ENCODE measurements around the gene VAMP8.
"Not testable (repeated sequence)": the region's sequence is repeated elsewhere in the genome, so short reads cannot be mapped to it uniquely, and the experiment has no call there.

Gene VAMP8

DNA sequence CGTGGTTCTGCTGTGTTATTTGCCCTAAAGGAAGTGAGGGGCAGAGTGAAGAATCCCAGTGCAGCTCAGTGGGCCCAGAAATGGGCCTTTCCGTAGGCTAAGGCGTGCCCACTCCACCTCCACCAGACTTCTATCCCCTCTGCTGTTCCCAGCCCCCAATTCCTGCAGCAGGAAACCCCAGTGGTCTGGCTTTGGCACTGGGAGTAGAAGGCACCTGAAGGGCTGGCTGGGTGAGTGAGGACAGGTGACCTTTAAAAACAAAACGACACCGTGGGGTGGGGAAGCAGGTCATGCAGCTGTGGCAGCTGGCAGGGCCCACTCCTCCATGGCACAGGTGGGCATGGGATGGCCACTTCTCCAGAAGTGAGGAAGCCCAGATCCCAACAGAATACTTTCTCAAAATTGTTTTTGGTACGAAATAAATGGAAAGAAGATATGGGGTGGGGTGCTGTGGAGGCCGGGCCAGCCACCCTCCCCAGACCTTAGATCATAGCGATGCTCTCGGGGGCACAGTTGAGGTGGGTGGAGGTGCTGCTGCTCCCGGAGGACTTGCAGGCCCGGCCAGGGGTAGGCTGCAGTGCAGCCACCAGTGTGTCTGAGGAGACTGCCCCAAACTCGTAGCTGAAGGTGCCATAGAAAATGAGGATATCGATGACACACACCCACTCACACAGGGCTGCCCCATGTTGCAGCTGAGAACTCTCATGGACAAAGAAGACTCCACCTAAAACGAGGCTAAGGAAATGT lies 21.4 kb downstream of the VAMP8 start:
- DNase-seq (ENCODE audit: low read depth) = no peak

DNA sequence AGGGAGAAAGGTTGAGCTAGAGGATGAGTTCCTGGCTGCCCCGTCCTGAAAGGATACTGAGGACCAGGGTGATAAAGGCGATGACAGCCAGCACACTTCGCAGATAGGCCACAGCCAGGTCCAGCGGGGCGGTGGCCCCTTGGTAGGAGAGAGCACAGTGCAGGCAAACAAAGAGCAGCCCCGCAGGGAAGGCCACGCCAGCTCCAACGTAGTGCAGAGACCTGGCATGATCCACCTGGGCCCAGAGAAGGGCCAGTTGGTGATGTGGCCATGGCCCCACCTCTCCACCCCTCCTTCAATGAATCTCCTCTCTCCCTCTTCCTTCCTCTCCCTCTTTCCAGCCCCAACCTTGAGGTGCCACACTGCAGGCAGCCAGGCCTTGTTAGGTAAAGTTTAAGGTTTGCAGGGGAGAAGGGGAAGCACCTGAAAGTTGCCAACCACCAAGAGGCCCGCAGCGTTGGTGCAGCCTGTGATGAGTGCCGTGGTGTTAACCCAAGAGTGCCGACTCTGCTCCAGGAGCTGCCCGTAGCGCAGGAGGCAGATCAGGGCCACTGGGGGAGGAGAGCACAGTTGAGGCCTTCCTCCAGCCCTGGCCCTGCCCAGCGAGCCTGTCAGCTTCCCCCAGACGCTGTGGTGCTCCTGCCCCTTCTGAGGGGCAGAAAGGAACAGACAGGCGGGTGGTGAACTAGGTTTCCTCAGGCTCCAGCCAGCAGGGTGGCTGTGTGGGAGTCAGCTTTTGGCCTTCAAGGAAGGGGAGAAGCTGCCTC lies 22.3 kb downstream of the VAMP8 start:
- DNase-seq (ENCODE audit: low read depth) = no peak

DNA sequence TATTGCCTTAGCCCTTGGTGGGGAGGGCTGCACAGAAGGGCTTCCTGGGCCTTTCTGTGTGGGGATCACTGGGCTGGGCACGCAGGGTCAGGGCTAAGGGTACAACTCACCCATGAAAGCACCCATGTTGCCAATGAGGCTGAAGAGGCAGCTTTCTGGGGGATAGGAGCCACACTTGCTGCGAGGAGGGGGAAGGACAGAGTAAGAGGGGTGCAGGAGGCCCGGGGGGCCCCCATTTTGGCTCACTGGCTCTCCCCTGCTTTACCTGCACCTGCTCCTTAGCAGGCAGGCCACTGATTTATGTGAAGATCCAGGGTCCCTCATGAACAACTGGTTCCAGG lies 22.8 kb downstream of the VAMP8 start:
- DNase-seq (ENCODE audit: low read depth) = no peak

DNA sequence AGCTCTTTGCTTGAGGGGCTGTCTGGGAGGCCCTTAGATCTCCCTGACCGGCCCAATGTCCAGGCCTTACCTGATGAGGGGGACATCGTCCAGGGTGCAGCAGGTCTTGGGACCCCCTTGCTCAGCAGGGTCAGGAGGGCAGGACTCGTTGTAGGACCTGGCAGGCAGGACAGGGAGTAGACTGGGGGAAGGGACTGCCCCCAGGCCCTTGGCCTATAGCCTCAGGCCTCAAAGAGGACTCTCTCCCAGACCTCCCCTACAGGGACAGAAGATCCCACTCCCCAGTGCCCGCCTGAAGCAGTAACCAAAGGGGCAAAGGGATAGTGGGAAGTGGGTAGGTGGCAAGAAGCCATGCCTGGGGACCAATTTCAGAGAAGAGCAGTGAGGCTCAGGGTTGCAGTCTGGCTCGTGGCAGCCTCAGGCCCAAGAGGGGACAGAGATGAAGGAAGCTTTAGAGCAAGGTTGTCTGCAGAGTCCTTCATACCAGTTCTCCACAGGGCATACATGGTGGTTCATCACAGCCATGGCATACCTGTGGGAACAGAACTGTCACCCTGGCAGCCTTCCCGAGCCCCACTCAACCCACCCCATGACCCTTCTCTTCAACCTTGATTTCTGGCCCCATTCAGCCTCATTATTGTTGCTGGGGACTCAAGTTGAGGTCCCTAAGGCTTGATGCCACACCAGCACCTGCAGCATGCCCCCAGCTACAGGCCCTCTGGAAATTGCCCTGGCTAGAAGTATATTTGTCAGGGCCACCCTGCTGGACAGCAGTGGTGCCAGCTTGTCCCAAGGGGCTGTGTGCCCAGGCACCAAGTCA lies 23.8 kb downstream of the VAMP8 start:
- DNase-seq (ENCODE audit: low read depth) = no peak

DNA sequence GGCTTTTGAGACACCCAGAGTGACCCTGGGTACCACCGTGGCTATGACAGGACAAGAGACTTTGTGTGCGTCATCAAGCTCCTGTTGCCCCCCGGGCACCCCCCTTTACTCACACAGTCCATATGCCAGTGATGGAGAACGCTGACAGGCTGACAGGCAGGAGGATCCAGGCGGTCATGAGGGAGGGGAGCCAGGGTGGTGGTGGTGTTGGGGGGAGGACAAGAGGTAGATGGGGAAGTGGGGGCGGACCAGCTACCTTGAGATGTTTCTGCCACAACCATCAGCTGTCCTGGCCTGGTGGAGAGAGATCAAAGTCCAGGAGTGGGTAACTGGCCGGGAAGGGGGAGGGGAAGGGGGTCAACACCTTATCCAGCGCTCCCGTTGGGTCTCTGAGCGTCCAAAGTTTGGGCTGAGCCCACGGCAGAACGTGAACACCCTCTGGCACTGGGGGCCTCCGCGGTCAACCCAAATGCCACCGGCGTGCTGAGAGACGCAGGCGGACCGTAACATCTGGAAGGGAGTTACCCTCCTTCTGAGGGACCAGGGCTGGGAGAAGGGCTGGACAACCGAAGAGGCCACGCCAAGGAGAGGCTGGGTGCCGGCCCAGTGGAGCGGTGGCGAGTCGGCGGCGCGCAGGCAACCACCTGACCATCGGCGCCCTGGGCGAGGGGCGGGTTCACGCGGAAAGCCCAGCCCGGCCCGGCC lies 24.5 kb downstream of the VAMP8 start:
- DNase-seq (ENCODE audit: low read depth) = no peak

DNA sequence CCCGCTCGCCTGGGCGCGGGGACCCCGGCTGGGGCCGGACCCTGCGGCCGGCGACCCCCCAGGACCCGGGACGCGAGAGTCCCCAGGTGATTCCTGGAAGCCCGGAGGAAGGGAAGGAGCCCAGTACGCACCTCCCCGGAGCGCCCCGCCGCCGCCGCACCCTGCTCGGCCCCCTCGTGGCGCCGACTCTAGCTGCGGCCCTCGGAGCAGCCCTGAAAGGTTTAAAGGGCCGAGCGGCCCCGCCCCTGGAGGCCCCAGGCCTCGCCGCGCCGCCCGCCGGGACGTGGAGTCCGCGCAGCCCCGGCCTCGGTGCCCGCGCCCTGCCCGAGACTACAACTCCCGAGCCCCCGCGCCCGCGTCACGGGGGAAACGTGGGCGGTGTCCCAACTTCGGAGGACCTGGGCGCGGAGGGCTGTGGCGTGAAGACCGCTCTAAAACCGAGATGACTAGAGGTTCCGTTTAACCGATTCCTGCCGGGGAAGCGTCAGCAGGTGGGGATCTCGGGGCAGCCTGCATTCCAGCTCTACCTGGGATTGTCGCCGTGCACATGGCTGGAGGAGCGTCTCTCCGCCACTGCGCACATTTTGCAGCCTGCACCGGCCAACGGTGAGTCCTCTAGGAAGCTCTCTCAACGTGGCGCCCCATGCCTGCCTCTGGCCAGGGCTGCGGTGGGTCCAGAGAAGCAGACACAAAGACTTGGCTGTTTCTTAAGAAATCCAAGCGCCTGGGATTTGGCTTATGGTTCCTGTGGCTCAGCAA lies 25.3 kb downstream of the VAMP8 start, which contains the start of gene TMEM150A:
Gene TMEM150A (minus strand): TSS at position 223 of the 759 bp plus-strand sequence. CDS start 750 bp downstream, outside the sequence.
- DNase-seq (ENCODE audit: low read depth) = peak; percentile 82

DNA sequence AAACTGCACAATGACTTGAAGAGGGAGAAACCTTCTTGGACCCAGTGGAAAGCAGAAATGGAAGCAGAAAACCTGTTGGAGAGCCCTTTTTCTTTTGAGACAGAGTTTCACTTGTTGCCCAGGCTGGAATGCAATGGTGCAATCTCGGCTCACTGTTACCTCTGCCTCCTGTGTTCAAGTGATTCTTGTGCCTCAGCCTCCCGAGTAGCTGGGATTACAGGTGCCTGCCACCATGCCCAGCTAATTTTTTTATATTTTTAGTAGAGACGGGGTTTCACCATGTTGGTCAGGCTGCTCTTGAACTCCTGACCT lies 26.7 kb downstream of the VAMP8 start:
- not testable (repeated sequence) for DNase-seq (ENCODE audit: low read depth)

DNA sequence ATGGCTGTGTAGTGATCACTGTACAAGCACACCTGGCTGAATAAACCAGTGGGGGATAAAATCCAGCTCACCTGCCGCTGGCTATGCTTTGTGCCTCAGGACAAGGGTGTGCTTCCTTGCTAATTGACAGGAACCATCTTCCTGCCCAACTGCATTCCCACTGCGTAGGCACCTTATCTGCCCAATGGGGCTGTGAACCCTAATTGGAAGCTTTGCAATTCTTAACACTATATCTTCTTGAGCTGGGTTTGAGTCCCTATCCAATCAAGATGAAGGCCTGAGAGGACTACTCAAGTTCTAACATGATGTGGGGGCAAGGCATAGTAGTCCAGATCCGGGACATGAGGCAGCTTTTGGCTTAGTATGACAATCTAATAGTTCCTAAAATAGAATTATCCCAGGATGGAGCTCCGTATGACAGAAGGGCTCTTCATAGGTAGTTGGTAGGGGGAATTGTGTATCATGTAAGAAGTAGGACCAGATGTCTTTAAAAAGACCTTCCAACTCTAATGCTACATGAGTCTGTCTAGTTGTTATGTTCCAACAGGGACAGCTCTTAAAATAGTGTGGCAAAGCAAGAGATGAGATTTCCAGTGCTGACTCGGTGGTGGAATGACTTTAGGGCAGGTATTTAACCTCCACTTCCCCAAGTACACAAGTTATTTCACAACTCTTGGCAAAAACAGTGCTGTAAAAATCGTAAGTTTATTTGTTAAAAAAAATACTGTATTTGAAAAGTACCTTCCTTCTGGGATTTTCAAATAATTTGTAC lies 27.4 kb downstream of the VAMP8 start:
- no peak for DNase-seq (ENCODE audit: low read depth)

DNA sequence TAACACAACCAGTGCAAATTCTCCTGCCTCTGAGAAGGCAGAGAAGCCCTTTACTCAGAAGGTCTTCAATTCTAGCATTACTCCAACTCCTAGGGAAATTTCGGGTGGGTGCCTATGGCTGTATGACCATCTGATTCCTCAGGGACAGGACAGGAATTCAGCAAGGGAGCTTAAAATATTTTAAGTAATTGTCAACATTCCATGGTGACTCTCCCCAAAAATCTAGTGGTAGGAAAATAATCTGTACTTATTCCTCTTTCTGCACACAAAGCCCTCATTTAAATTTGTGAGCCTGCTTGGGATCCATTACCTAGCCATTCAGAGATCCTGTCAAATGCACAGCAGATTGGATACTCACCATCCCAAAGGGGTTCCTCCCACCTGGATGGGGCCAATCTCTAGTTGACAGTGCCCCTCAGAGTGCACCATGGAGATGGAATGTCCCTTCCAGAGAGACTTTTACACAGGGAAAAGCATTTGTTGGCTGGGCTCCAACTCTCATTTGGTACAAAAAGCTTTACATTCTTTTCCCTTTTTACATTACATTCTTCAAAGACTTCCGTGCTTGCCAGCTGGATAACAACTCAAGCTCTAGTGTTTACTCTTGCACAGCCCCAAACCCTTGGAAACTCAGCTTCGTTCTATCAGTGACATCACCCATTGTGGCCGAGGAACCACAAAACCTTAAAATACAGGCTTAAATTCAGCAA lies 28.2 kb downstream of the VAMP8 start:
- no peak for DNase-seq (ENCODE audit: low read depth)

DNA sequence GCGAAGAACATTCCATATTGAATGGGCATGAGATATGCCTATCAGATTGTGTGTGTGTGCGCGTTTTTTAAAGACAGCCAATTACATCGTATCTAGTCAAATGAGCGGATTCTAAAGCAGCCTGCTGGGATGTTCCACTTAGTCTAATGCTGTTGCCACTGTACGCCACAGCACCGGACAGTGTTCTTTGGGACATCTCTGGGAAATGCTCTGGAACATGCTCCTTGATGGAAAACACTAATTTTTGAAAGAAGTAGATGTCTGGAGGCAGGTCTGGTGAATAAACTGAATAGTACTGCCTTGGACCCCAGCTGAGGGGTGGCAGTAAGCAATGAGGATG lies 28.7 kb downstream of the VAMP8 start:
- no peak for DNase-seq (ENCODE audit: low read depth)

DNA sequence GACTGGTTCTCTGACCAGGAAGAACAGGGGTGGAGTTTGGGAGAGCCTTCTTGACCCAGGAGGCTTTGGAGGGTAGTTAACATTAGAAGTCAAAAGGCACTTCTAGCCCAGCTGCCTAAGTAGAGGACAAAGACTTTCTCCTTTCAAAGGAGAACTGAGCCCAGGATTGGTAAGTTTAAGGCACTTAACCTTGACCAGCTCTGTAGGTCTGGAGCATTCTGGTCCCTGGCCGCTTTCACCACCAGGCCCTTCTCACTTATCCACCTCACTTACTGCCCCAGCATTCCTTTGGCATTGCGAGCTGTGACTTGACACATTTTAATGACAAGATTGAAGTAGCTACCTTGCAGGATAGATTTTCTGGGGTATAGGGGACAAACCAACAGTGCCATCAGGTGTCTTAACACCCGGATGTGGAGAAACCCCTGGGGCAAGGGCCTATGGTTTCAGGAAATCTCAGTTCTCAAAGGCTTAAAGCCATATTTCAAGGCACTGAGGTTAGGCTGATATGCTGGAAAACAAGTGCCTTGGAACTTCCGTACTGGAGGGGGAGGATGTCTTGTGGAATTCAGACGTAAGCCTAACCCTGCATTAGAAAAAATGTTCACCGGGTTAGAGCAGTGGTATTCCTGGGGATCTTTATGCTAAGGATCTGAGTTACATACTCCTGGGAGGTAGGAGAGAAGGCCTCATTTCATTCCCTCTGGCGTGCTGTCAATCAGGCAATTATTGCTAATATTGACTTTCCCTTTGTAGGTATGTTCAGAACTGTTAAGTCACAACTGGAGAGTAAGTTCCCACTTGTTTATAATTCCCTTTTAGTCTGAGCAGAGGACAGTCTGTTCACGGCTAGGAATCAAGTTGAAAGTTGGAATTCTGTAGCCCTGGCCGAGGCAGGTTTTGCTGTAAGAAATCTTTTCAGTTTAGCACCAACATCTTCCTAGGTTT lies 30.2 kb downstream of the VAMP8 start:
- DNase-seq (ENCODE audit: low read depth) = no peak

DNA sequence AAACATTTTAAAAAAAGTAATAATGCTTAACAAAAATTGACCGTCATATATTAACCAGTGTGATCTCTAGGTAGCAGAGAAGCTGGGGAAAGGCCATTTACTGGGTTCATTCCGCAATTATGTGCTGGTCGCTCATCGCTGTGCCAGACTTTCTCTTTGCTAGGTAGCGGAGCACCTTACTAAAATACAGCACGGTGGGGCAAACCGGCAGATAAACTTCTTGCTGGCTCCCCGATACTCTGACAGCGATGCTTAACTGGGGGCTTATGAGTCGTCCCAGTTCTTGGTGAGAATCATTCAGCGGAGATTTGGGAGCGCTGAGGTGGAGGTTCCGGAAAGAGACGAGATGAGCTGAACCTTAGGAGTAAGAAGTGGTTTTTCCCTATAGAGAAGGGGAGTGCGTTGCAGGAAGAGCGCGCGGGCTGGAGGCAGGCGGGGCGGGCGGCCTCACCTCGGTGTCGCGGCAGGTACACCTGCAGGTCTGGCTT lies 33.9 kb downstream of the VAMP8 start:
- DNase-seq (ENCODE audit: low read depth) = no peak

DNA sequence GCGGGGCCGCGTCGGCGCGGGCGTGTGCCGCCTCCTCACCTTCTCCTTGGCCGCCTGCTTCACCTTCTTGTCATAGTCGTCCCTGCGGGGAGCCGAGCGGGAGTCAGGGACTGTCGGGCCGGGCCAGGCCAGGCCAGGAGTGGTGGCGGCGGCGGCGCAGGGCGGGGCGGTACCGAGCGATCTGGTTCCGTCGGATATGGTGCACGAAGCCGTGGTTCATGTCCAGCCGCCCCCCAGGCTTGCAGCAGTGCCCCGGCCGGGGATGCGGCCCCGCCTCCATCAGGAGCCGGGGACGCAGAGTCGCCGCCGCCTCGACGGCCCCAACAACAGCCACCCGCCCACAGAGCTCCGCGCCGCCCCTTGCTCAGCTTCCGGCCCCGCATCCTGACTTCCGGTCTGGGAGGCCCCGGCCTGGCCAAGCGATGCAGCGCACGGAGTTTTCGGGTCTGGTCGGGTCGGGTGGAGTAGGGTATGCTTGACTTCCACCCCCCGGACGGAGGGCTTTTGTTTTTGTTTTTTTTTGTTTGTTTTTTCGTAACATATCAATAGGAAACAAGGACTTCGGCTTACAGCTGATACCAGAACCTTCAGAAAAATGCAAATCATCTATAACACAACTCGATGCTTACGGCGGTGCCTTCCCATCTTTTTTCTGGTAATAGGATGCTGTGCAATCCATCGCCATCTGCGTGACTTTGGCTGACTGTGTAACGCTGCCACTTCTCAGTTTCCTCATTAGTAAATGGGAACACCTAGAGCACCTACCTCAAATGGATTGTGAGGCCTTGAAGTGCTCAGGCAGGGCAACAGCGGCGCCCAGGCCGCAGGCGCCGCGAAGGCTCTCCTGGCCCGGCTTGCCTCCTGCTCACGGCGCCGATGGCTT lies 34.6 kb downstream of the VAMP8 start, which contains the start of gene C2orf68:
Gene C2orf68 (minus strand): TSS at position 362 of the 883 bp plus-strand sequence. CDS start 82 bp downstream, at position 280.
- DNase-seq (ENCODE audit: low read depth) = peak; percentile 79

DNA sequence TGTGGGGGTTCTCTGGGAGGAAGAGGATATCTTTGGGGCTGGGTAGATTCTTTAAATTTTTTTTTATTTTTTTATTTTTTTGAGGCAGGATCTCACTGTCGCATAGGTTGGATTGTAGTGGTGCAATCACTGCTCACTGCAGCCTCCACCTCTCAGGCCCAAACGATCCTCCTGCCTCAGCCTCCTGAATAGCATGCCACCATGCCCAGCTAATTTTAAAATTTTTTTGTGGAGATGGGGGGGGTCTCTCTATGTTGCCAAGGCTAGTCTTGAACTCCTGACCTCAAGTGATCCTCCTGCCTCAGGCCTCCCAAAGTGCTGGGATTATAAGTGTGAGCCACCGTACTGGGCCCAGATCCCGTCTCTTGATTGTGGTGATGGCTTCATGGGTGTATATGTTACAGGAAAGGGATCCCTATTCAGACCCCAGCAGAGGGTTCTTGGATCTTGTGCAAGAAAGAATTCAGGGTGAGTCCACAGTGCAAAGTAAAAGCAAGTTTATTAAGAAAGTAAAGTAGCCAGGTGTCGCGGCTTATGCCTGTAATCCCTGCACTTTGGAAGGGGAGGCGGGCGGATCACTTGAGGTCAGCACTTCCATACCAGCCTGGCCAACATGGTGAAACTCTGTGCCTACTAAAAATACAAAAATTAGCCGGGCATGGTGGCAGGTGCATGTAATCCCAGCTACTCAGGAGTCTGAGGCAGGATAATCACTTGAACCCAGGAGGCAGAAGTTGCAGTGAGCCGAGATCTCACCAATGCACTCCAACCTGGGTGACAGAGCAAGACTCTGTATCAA lies 36.5 kb downstream of the VAMP8 start:
- DNase-seq (ENCODE audit: low read depth) = no peak

DNA sequence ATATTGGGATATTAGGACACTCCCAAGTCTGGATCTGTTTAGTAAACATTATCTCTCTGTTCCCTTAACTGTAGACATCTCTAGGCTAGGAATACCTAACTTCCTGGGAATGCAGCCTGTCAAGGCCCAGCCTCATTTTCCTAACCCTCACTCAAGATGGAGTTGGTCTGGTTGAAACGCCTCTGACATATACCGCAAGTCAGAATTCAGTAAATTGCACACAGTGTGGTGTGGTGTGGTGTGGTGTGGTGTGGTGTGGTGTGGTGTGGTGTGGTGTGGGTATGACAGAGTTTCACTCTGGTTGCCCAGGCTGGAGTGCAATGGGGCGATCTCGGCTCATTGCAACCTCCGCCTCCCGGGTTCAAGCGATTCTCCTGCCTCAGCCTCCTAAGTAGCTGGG lies 37.4 kb downstream of the VAMP8 start:
- DNase-seq (ENCODE audit: low read depth) = not testable (repeated sequence)

DNA sequence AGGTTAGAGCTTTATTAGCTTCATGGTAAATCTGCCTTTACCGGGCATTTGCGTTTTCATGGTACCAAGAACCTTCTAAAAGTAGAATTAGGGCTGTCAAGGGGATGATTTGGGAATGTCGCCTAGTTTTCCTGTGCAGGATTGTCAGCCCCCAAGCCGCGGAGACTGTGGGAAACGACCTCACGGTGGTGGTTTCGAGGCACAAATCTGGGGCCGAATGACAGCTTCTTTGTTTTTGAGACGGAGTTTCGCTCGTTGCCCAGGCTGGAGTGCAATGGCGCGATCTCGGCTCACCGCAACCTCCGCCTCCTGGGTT lies 38.0 kb downstream of the VAMP8 start:
- no peak for DNase-seq (ENCODE audit: low read depth)

DNA sequence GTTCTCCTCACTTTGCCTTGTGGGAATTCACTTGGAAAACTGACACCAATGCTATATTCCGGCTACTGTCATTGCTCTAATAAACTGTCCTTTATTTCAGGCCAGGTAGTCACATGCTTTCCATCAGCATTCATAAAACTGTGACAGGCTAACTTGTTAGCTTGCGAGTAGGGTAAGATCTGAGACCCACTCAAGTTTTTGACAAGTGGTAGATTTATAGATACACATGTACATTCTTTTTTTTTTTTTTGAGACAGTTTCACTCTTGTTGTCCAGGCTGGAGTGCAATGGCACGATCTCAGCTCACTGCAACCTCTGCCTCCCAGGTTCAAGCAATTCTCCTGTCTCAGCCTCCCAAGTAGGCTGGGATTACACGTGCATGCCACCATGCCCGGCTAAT lies 40.3 kb downstream of the VAMP8 start:
- not testable (repeated sequence) for DNase-seq (ENCODE audit: low read depth)

All from activated gamma-delta T cell treated with anti-CD3 and anti-CD28 coated beads, Interleukin-2, amount 50 U/mL, for 16 hours (primary cell).